Endodermal cell (in vitro differentiated cells): ENCODE data around the gene ELN. TPM values are rescaled to one million over a fixed set of nuclear protein-coding genes. Genes with fewer than 3 reads are reported as not detected.

Source experiments
- DNase-seq: peaks from one replicate; pipeline ENCODE4 v3.0.0-alpha.2; 2017
- H3K27ac ChIP-seq: 2 replicates; pipeline ENCODE4 v1.5.1; 2013; ENCODE audit warnings: mild to moderate bottlenecking, low read depth, low read length, moderate library complexity
- H3K27me3 ChIP-seq: 2 replicates; pipeline ENCODE4 v1.6.1; 2013; ENCODE audit warnings: mild to moderate bottlenecking, low read length, moderate library complexity; ENCODE audit not compliant: insufficient read depth, control insufficient read depth, poor library complexity, severe bottlenecking
- H3K36me3 ChIP-seq: 2 replicates; pipeline ENCODE4 v1.7.0; 2013; ENCODE audit warnings: mild to moderate bottlenecking, low read length, moderate library complexity; ENCODE audit not compliant: control insufficient read depth, insufficient read depth
- H3K4me1 ChIP-seq: one replicate; pipeline ENCODE4 v1.7.0; 2013; ENCODE audit warnings: low read length; ENCODE audit not compliant: control insufficient read depth, insufficient read depth
- H3K4me3 ChIP-seq: 2 replicates; pipeline ENCODE4 v1.5.1; 2013; ENCODE audit warnings: mild to moderate bottlenecking, low read length, moderate library complexity
- H3K9ac ChIP-seq: 2 replicates; pipeline ENCODE4 v1.6.1; 2013; ENCODE audit warnings: mild to moderate bottlenecking, low read length, moderate library complexity; ENCODE audit not compliant: poor library complexity, severe bottlenecking; ENCODE audit errors: extremely low read depth
- H3K9me3 ChIP-seq: 2 replicates; pipeline ENCODE4 v1.6.1; 2013; ENCODE audit warnings: mild to moderate bottlenecking, low read length, moderate library complexity; ENCODE audit not compliant: control insufficient read depth
- H3K27ac Mint-ChIP-seq: 2 replicates; pipeline ENCODE4 v1.8.0; 2020; ENCODE audit warnings: mixed read lengths
- H3K27me3 Mint-ChIP-seq: 2 replicates; pipeline ENCODE4 v1.8.0; 2021; ENCODE audit warnings: mild to moderate bottlenecking, mixed read lengths; ENCODE audit not compliant: insufficient read depth
- H3K36me3 Mint-ChIP-seq: 2 replicates; pipeline ENCODE4 v1.8.0; 2020; ENCODE audit warnings: low read depth, mixed read lengths
- H3K4me1 Mint-ChIP-seq: 2 replicates; pipeline ENCODE4 v1.8.0; 2020; ENCODE audit warnings: mixed read lengths
- H3K4me3 Mint-ChIP-seq: 2 replicates; pipeline ENCODE4 v1.8.0; 2020; ENCODE audit warnings: mild to moderate bottlenecking, moderate library complexity, mixed read lengths
- H3K9me3 Mint-ChIP-seq: 2 replicates; pipeline ENCODE4 v1.8.0; 2020; ENCODE audit warnings: mild to moderate bottlenecking, mixed read lengths
- CTCF ChIP-seq: fragments of 200-600 bp; sonication (generic); conservative IDR thresholded peaks from 2 replicates; pipeline ENCODE4 v1.5.0; 2021; ENCODE audit warnings: antibody characterized with exemption, mild to moderate bottlenecking
- WGBS, 2 experiments: methylation state at CpG; one replicate each; pipeline versions ENCODE4 v1.1.5 to v1.1.7; 2013; ENCODE audit warnings: missing lambda C conversion rate in 2 of 2, mixed read lengths in 1 of 2; ENCODE audit not compliant: insufficient coverage in 1 of 2, insufficient read length in 1 of 2; 5-methylcytosine and 5-hydroxymethylcytosine counted together
- total RNA-seq, 2 donors: library from RNA; stranded (reverse); fragmentation: NEBNext Ultra II Directional in 1 of 2; extraction: Animal tissue kit (Norgen Biotek cat#: 25700) in 1 of 2; gene quantifications; 2 replicates in 1 of 2; 3 replicates in 1 of 2; pipeline ENCODE4 v1.2.1, GENCODE V29; 2021

The ELN gene
- total RNA-seq, 2 donors from 2014 or later = 0.70 to 1.6 TPM

GRCh38 chr7:74028321-74028838 is 407 bp downstream of the ELN start:
- H3K36me3 Mint-ChIP-seq = no peaks in the 10 kb centered on the region
- no peak overlapping the region for H3K27ac Mint-ChIP-seq
- no peak overlapping the region for H3K4me3 Mint-ChIP-seq
- Histone ChIP-seq H3K27ac (no peak overlapping the region), H3K9me3 (no peaks in the 10 kb centered on the region), H3K36me3 (no peaks in the 10 kb centered on the region), H3K4me1 (peaks cover 10% of the 10 kb centered on the region), H3K4me3 (no peak overlapping the region), H3K9ac (no peak overlapping the region), H3K27me3 (no peaks in the 10 kb centered on the region)
- DNase-seq = no peak
- no peaks in the 10 kb centered on the region for H3K9me3 Mint-ChIP-seq
- H3K4me1 Mint-ChIP-seq = peaks cover 15% of the 10 kb centered on the region
- H3K27me3 Mint-ChIP-seq = peaks cover 17% of the 10 kb centered on the region
- no peak for TF ChIP-seq CTCF
- WGBS, 2 experiments = 83 to 87% methylated on average over 3 to 13 of the region's 13 CpGs

- Mint-ChIP-seq H3K27ac (no peak overlapping the region), H3K9me3 (no peaks in the 10 kb centered on the region), H3K4me1 (peaks cover 15% of the 10 kb centered on the region), H3K27me3 (peaks cover 16% of the 10 kb centered on the region), H3K36me3 (no peaks in the 10 kb centered on the region), H3K4me3 (no peak overlapping the region)
- DNase-seq = no peak
- peaks cover 10% of the 10 kb centered on the region for H3K4me1 ChIP-seq
- H3K9me3 ChIP-seq = no peaks in the 10 kb centered on the region
- no peak overlapping the region for H3K4me3 ChIP-seq
- no peaks in the 10 kb centered on the region for H3K27me3 ChIP-seq
- no peaks in the 10 kb centered on the region for H3K36me3 ChIP-seq
- 90% methylated on average over 3 to 18 of the region's 18 CpGs for WGBS, 2 experiments
- no peak overlapping the region for H3K9ac ChIP-seq
- TF ChIP-seq CTCF = no peak
- H3K27ac ChIP-seq = peak overlapping the region; percentile 66
Measured at GRCh38 chr7:74029089-74029785, 1.3 kb downstream of the ELN start.

- H3K9me3 Mint-ChIP-seq = no peaks in the 10 kb centered on the region
- TF ChIP-seq CTCF = no peak
- no peaks in the 10 kb centered on the region for H3K27me3 ChIP-seq
- H3K9ac ChIP-seq = peak overlapping the region; percentile 13
- H3K36me3 Mint-ChIP-seq = no peaks in the 10 kb centered on the region
- no peaks in the 10 kb centered on the region for H3K36me3 ChIP-seq
- no peak for DNase-seq
- H3K4me1 Mint-ChIP-seq = peaks cover 15% of the 10 kb centered on the region
- H3K4me3 ChIP-seq = no peak overlapping the region
- no peak overlapping the region for H3K27ac Mint-ChIP-seq
- no peaks in the 10 kb centered on the region for H3K9me3 ChIP-seq
- 66 to 74% methylated on average over 2 to 7 of the region's 8 CpGs for WGBS, 2 experiments
- H3K27ac ChIP-seq = peak overlapping the region; percentile 66
- H3K27me3 Mint-ChIP-seq = peaks cover 16% of the 10 kb centered on the region
- peaks cover 10% of the 10 kb centered on the region for H3K4me1 ChIP-seq
- H3K4me3 Mint-ChIP-seq = no peak overlapping the region
Measured at GRCh38 chr7:74029991-74030415, 2.0 kb downstream of the ELN start.
